Activated T-cell treated with anti-CD3 and anti-CD28 coated beads, Interleukin-2, amount 50 U/mL, for 4 hours (primary cell): ENCODE data around the gene MPL. TPM values are rescaled to one million over a fixed set of nuclear protein-coding genes. Genes with fewer than 3 reads are reported as not detected.

Source experiments
- ATAC-seq, 2 donors: fragments of 200-7000 bp; cut with Tn5 transposase; one replicate each; pipeline ENCODE4 v1.10.0; 2021
- DNase-seq: peaks from one replicate; pipeline ENCODE4 v3.0.0-alpha.2; 2020
- H3K27me3 Mint-ChIP-seq: one replicate; pipeline ENCODE4 v1.8.0; 2021; ENCODE audit warnings: low read depth, mixed read lengths
- H3K36me3 Mint-ChIP-seq: one replicate; pipeline ENCODE4 v1.8.0; 2022; ENCODE audit warnings: mixed read lengths; ENCODE audit not compliant: insufficient read depth
- H3K4me1 Mint-ChIP-seq: one replicate; pipeline ENCODE4 v1.8.0; 2021; ENCODE audit warnings: low read depth, mixed read lengths
- H3K4me3 Mint-ChIP-seq: one replicate; pipeline ENCODE4 v1.8.0; 2021; ENCODE audit warnings: mild to moderate bottlenecking, moderate library complexity, mixed read lengths
- H3K9me3 Mint-ChIP-seq: one replicate; pipeline ENCODE4 v1.8.0; 2021; ENCODE audit warnings: mixed read lengths
- total RNA-seq, 3 donors: library from RNA; stranded (reverse); gene quantifications; one replicate each; pipeline ENCODE4 v1.2.1, GENCODE V29; 2021

MPL gene
- total RNA-seq, 3 donors from 2014 or later: not detected

DNA sequence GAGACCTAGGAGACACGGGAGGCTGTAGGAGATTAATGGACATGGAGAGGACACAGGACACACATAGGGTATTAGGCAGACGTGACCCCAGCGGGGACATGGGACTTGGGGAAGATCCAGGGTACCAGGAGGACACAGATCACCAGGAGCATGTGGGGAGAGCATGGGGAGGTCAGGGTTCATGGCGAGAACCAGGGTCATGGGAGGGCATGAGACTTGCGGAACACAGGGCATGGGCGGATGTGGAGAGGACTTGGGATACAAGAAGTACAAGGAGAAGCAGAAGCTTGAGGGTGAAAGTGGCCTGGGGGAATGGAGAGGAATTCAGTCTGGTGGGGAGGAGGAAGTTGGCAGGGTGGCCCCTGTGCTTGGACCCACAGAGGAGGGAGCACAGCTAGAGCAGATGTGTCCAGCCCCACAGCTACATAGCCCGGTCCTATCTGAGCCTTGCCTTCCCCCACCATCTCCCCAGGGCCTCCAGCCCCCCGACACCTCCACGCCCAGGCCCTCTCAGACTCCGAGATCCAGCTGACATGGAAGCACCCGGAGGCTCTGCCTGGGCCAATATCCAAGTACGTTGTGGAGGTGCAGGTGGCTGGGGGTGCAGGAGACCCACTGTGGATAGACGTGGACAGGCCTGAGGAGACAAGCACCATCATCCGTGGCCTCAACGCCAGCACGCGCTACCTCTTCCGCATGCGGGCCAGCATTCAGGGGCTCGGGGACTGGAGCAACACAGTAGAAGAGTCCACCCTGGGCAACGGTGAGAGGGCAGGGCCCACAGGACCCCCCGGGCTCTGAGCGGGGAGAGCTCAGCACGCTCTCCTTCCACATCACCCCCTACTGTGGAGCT lies 24.7 kb upstream of the MPL start:
- Mint-ChIP-seq H3K4me3 (no peak overlapping the region), H3K36me3 (no peaks in the 10 kb centered on the region), H3K4me1 (no peaks in the 10 kb centered on the region), H3K9me3 (no peaks in the 10 kb centered on the region), H3K27me3 (no peaks in the 10 kb centered on the region)
- DNase-seq (no peak), ATAC-seq (no peak)

DNA sequence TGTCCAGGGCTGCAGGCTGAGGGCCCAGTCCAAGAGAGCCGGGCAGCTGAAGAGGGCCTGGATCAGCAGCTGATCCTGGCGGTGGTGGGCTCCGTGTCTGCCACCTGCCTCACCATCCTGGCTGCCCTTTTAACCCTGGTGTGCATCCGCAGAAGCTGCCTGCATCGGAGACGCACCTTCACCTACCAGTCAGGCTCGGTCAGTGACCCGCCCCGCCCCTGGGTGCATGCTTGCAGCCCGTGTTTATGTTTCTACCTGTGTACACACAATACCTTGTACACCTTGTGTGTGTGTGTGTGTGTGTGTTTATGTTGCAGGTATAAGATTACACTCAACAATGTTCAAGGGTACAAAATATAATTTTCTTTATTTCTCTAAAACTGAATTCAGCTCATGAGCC lies 23.8 kb upstream of the MPL start:
- Mint-ChIP-seq H3K36me3 (no peaks in the 10 kb centered on the region), H3K9me3 (no peaks in the 10 kb centered on the region)
- no peak for ATAC-seq

DNA sequence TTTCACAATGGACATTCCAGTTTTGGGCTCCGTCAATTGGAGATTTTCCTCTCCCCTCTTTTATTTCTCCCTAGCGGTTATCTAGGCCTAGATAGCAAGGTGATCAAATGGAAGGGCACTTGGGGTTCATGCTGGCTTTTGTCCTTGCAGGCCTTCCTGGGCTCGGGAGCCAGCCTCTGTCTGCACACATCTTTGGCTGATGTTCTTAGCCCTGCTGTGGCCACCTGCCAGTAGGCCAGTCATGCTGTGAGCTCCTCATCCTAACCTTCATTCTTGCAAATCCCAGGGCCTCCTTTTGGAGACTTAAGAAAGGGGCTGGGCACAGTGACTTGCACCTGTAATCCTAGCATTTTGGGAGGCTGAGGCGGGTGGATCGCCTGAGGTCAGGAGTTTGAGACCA lies 23.4 kb upstream of the MPL start:
- Mint-ChIP-seq H3K36me3 (no peaks in the 10 kb centered on the region), H3K27me3 (no peaks in the 10 kb centered on the region), H3K9me3 (no peaks in the 10 kb centered on the region), H3K4me1 (no peaks in the 10 kb centered on the region), H3K4me3 (no peak overlapping the region)
- no peak for DNase-seq
- no peak for ATAC-seq

More for the DNA sequence above, 23.8 kb upstream of the MPL start:
- DNase-seq: no peak
- Mint-ChIP-seq H3K27me3 (no peaks in the 10 kb centered on the region), H3K4me3 (no peak overlapping the region), H3K4me1 (no peaks in the 10 kb centered on the region)

DNA sequence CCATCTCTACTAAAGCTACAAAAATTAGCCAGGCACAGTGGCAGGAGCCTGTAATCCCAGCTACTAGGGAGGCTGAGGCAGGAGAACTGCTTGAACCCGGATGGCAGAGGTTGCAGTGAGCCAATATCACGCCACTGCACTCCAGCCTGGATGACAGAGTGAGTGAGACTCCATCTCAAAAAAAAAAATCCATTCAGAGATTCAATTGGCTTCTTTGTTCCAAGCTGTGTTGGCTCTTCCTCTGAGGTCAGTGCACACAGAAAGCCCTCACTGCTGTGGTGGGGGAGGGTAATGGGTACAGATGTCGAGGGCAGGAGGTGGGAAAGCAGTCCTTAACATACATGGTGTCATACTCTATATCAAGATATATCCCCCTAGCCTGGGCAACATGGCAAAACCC lies 22.1 kb upstream of the MPL start:
- no peak for ATAC-seq
- Mint-ChIP-seq H3K27me3 (no peaks in the 10 kb centered on the region), H3K36me3 (no peaks in the 10 kb centered on the region), H3K9me3 (no peaks in the 10 kb centered on the region), H3K4me1 (no peaks in the 10 kb centered on the region), H3K4me3 (no peak overlapping the region)
- DNase-seq: no peak

DNA sequence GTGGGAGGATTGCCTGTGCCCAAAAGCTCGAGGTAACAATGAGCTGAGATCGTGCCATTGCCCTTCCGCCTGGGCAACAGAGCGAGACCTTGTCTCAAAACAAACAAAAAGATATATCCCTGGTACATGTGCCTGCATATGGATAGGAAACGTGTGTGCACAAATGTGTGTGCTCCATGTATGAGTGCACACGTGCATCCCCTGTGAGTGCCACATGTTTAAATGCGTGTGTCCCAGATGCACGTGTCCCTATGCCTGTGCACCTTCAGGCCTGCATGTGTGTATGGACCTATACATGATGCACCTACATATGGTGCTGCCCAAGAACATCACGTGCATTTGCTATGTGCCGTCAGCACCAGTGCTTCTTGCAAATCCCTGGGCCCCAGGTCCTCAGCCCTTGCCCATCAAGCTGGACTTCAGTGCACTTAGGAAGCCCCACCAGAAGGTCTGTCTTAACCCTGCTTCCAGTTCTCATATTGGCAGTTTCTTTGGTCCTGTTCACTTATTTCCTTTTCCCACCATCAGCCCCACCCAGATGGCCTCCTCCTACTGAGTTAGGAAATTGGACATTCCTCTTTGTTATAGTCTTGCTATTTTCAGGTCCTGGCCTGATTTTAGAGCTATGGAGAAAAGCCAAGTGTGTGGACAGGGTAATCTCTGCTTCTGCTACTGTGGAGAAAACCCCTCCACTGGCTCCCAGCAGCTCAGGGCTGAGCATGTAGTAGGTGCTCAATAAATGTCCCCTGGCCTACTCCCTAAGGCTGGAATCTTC lies 21.5 kb upstream of the MPL start:
- no peaks in the 10 kb centered on the region for H3K27me3 Mint-ChIP-seq
- H3K4me3 Mint-ChIP-seq: no peak overlapping the region
- no peaks in the 10 kb centered on the region for H3K9me3 Mint-ChIP-seq
- H3K4me1 Mint-ChIP-seq: no peaks in the 10 kb centered on the region
- no peak for DNase-seq
- ATAC-seq: no peak
- no peaks in the 10 kb centered on the region for H3K36me3 Mint-ChIP-seq

DNA sequence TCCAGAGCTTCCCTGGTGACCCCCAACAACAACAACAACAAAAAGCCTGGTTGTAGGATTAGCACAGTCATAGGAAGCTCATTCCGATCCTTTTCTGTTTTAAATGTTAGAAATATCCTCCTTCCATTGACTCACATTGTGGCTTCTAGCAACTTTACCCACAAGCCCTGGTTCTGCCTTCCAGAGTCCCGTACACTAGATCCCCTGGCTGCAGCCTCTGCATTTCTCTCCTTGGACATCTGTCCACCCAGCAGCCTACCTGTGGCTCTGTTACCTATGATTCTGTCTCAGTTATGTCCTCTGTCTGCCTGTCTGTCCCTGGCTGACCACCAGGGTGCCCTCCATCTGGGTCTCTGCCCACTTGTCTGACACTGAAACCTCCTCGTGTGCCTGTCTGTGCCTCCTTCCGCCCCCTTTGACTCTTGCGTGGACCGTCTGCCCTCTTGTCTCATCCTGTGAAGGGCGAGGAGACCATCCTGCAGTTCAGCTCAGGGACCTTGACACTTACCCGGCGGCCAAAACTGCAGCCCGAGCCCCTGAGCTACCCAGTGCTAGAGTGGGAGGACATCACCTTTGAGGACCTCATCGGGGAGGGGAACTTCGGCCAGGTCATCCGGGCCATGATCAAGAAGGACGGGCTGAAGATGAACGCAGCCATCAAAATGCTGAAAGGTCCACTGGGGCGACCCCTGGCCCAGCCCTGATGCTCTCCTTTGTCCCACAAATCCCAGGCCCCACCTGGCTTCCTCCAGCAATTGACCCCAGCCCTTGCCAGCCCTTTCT lies 20.7 kb upstream of the MPL start:
- DNase-seq: no peak
- Mint-ChIP-seq H3K27me3 (no peaks in the 10 kb centered on the region), H3K36me3 (no peaks in the 10 kb centered on the region)

DNA sequence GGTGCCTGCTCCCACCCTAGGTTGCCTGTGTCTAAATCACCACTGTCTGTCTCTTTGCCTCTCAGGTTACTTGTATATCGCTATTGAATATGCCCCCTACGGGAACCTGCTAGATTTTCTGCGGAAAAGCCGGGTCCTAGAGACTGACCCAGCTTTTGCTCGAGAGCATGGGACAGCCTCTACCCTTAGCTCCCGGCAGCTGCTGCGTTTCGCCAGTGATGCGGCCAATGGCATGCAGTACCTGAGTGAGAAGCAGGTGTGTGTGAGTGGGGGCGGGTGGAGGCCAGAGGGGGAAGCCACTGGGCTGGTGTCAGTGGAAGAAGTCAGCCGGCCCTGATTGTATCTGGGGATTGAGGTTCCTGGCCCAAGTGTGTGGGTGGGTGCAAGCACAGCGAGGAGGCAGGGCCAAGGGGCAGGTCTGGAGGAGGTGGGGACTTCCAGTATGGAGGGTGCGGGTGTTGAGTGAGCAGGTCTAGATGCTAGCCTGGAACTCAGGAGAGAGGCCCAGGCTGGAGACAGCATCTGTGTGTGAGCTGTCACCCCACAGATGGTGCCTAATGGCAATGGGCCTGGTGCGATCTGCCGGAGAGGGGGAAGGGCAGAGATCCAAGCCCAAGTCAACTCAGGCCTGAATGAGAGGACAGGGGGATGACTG lies 19.7 kb upstream of the MPL start:
- H3K9me3 Mint-ChIP-seq: no peaks in the 10 kb centered on the region
- DNase-seq (no peak), ATAC-seq (no peak)
- no peaks in the 10 kb centered on the region for H3K4me1 Mint-ChIP-seq
- no peak overlapping the region for H3K4me3 Mint-ChIP-seq
- H3K27me3 Mint-ChIP-seq: no peaks in the 10 kb centered on the region
- no peaks in the 10 kb centered on the region for H3K36me3 Mint-ChIP-seq

More for the DNA sequence above, 20.7 kb upstream of the MPL start:
- H3K4me3 Mint-ChIP-seq: no peak overlapping the region
- H3K9me3 Mint-ChIP-seq: no peaks in the 10 kb centered on the region
- no peaks in the 10 kb centered on the region for H3K4me1 Mint-ChIP-seq
- no peak for ATAC-seq

DNA sequence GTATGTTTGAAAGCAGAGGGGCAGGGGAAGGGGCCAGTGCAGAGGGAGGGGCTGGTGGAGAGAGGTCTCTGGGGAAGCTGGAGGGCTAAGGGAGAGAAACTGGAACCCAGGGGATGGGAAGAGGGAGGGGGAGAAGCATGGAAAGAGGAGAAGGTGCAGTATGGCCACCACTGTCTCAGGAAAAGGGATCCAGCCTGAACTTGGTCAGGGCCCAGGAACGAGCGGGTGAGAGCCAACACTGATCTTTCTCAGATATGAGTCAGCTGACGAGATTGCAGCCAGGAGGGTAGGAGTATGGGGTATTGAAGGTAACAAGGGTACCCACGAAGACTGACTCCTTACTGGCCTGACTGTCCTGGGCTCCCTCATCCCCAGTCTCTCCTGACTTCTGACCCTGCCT lies 18.8 kb upstream of the MPL start:
- H3K4me3 Mint-ChIP-seq: no peak overlapping the region
- H3K4me1 Mint-ChIP-seq: no peaks in the 10 kb centered on the region
- DNase-seq (no peak), ATAC-seq (no peak)
- no peaks in the 10 kb centered on the region for H3K27me3 Mint-ChIP-seq
- H3K36me3 Mint-ChIP-seq: no peaks in the 10 kb centered on the region
- H3K9me3 Mint-ChIP-seq: no peaks in the 10 kb centered on the region

DNA sequence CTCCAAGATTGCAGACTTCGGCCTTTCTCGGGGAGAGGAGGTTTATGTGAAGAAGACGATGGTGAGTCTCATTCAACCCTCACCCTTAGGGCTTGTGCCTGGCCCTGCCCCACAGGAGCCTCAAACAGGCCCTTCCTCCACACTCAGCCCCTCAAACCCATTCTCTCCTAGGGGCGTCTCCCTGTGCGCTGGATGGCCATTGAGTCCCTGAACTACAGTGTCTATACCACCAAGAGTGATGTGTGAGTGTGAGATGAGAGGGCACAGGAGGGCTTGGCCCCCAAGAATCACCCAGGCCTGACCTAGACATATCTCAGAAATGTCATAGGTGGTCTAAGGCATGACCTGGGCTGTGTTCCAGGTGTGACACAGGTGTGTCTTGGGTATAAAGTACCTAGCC lies 18.3 kb upstream of the MPL start:
- DNase-seq (no peak), ATAC-seq (no peak)
- Mint-ChIP-seq H3K36me3 (no peaks in the 10 kb centered on the region), H3K4me1 (no peaks in the 10 kb centered on the region), H3K27me3 (no peaks in the 10 kb centered on the region), H3K4me3 (no peak overlapping the region), H3K9me3 (peaks cover 2% of the 10 kb centered on the region)

DNA sequence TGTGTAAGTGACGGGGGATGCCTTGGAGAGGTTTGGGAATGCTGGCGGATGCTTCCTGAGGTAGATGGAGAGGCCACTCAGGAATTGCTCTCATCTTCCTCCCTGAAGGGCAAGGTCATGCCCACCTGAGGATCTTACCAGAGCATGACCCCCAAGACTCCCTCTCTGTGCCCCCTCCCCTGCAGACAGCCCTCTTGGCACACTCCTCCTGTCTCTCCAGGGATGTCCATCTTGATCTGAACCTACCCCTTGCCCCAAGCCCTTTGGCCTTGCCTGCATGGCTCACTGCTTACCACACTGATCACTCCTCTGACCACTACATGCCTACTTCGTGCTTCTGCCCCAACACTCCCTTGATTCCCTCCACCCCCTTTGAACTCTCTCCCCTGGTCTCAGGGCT lies 17.9 kb upstream of the MPL start:
- H3K9me3 Mint-ChIP-seq: peaks cover 7% of the 10 kb centered on the region
- H3K4me1 Mint-ChIP-seq: no peaks in the 10 kb centered on the region
- ATAC-seq (no peak), DNase-seq (no peak)
- H3K4me3 Mint-ChIP-seq: no peak overlapping the region
- H3K36me3 Mint-ChIP-seq: no peaks in the 10 kb centered on the region
- no peaks in the 10 kb centered on the region for H3K27me3 Mint-ChIP-seq

DNA sequence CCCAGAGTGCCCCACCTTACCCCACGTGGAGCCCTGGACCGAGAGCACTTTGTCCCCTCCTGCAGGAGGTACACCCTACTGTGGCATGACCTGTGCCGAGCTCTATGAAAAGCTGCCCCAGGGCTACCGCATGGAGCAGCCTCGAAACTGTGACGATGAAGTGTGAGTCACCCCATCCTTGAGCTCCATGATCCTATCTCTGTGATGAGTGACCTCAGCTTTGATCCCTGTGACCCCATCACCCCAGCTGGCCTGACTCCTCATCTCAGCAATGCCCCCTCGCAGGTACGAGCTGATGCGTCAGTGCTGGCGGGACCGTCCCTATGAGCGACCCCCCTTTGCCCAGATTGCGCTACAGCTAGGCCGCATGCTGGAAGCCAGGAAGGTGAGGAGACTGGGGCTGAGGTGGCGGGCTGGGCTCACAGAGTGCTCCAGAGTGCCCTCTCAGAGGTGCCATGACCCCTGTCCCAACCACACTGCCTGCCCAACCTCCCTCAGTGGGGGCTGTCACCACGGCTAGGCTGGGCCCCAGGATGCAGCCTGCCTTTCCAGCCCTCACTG lies 16.2 kb upstream of the MPL start:
- Mint-ChIP-seq H3K4me1 (no peaks in the 10 kb centered on the region), H3K27me3 (no peaks in the 10 kb centered on the region), H3K4me3 (no peak overlapping the region), H3K36me3 (no peaks in the 10 kb centered on the region), H3K9me3 (peaks cover 18% of the 10 kb centered on the region)
- no peak for DNase-seq
- no peak for ATAC-seq

DNA sequence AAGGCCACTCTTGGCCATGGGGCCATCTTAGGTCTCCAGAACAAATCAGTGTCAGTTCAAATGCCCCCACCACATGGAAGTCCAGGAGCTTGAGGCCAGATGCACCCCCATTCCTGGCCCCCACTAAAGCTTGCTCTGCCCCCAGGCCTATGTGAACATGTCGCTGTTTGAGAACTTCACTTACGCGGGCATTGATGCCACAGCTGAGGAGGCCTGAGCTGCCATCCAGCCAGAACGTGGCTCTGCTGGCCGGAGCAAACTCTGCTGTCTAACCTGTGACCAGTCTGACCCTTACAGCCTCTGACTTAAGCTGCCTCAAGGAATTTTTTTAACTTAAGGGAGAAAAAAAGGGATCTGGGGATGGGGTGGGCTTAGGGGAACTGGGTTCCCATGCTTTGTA lies 15.1 kb upstream of the MPL start:
- DNase-seq (no peak), ATAC-seq (no peak)
- Mint-ChIP-seq H3K4me3 (no peak overlapping the region), H3K4me1 (peaks cover 7% of the 10 kb centered on the region), H3K36me3 (no peaks in the 10 kb centered on the region), H3K27me3 (no peaks in the 10 kb centered on the region), H3K9me3 (peaks cover 18% of the 10 kb centered on the region)

DNA sequence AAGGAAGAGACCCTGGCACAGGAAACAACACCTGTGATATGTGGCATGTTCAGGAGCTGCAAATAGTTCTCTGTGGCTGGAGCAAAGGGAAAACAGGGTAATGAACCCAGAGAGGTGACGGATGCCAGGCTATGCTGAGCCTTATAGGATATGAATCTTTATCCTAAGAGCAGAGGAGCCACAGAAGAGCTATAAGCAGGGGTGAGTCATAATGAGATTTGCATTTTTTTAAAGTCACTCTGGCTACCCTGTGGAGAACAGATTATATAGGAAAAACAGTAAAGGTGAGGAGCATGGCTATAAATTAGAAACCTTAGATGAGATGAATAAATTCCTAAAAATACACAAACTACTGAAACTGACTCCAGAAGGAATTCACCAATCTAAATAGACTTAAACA lies 12.8 kb upstream of the MPL start:
- H3K36me3 Mint-ChIP-seq: no peaks in the 10 kb centered on the region
- DNase-seq: no peak
- H3K4me1 Mint-ChIP-seq: peaks cover 8% of the 10 kb centered on the region
- H3K4me3 Mint-ChIP-seq: no peak overlapping the region
- ATAC-seq: no peak
- peaks cover 22% of the 10 kb centered on the region for H3K9me3 Mint-ChIP-seq
- peaks cover under 1% of the 10 kb centered on the region for H3K27me3 Mint-ChIP-seq

DNA sequence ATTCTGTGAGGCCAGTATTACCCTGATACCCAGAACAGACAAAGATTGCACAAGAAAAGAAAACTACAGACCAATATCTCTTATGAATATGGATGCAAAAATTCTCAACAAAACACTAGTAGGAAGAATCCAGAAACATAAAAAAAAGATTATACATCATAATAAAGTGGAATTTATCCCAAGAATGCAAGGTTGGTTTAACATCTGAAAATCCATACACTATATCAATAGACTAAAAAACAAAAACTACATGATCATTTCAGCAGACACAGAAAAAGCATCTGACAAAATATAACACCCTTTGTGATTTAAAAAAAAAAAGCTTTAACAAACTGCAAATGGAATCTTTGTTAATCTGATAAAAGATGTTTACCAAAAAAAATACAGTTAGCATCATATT lies 12.2 kb upstream of the MPL start:
- no peaks in the 10 kb centered on the region for H3K36me3 Mint-ChIP-seq
- H3K27me3 Mint-ChIP-seq: peaks cover 2% of the 10 kb centered on the region
- DNase-seq (no peak), ATAC-seq (no peak)
- H3K4me1 Mint-ChIP-seq: peaks cover 13% of the 10 kb centered on the region
- no peak overlapping the region for H3K4me3 Mint-ChIP-seq
- peaks cover 22% of the 10 kb centered on the region for H3K9me3 Mint-ChIP-seq
